A549 (cell line): ENCODE results near the gene UBB. TPM values are rescaled to one million over a fixed set of nuclear protein-coding genes. Genes with fewer than 3 reads are reported as not detected.

Experiments used
- ATAC-seq, 2 experiments: fragments of 200-7000 bp in 1 of 2; fragments of >200 bp in 1 of 2; cut with Nextera tagmentation in 1 of 2; cut with Tn5 transposase in 1 of 2; 3 replicates each; pipeline versions ENCODE4 v1.8.0 to v1.9.1; 2018 to 2020; ENCODE audit warnings: mild to moderate bottlenecking in 1 of 2, moderate library complexity in 1 of 2
- CTCF ChIA-PET: fragments of 300-600 bp; sonication (Branson Sonifier 250); formaldehyde crosslinking; extraction: SDS; loops from one replicate; lab custom pipeline; 2021; ENCODE audit warnings: antibody characterized with exemption, inconsistent platforms; lab: Yijun Ruan, JAX
- POLR2A ChIA-PET: fragments of 350-600 bp; formaldehyde crosslinking; extraction: SDS; loops from one replicate; lab custom pipeline; 2021; ENCODE audit warnings: antibody characterized with exemption, inconsistent platforms; lab: Yijun Ruan, JAX
- DNase-seq, 2 experiments: peaks; one replicate each; pipeline versions ENCODE4 v3.0.0 to v3.0.0-alpha.2; 2011 to 2016; ENCODE audit warnings: low read depth in 1 of 2, low spot score in 1 of 2
- FAIRE-seq: peaks from 2 replicates; lab custom pipeline; 2011; peaks lifted over from hg19 to GRCh38; lab: Jason Lieb, UNC
- H3K27ac ChIP-seq, 2 experiments: fragments of >200 bp; sonication (Bioruptor Twin); formaldehyde crosslinking; 3 replicates each; pipeline ENCODE4 v1.5.1; 2016 to 2017
- H3K4me1 ChIP-seq: fragments of >200 bp; sonication (Bioruptor Twin); formaldehyde crosslinking; 3 replicates; pipeline ENCODE4 v1.6.1; 2016
- H3K4me2 ChIP-seq: fragments of >200 bp; sonication (Bioruptor Twin); formaldehyde crosslinking; 3 replicates; pipeline ENCODE4 v1.6.1; 2016
- H3K4me3 ChIP-seq: fragments of >200 bp; sonication (Bioruptor Twin); formaldehyde crosslinking; 3 replicates; pipeline ENCODE4 v1.5.1; 2016
- H3K9me3 ChIP-seq: fragments of >200 bp; sonication (Bioruptor Twin); formaldehyde crosslinking; 3 replicates; pipeline ENCODE4 v1.6.1; 2016
- ATOH8 ChIP-seq: fragments of 250-450 bp; sonication (Bioruptor Pico); IDR thresholded peaks from 2 replicates; pipeline ENCODE4 v1.5.0; 2020; ENCODE audit warnings: low read depth, mild to moderate bottlenecking, moderate library complexity
- BHLHE40 ChIP-seq: IDR thresholded peaks from 2 replicates; pipeline ENCODE4 v1.6.1; 2012; ENCODE audit warnings: low read depth, low read length, inconsistent platforms
- CEBPB ChIP-seq, 2 experiments: fragments of >200 bp in 1 of 2; sonication (Bioruptor Twin) in 1 of 2; formaldehyde crosslinking in 1 of 2; IDR thresholded peaks; 2 replicates each; pipeline ENCODE4 v1.6.1; 2012 to 2016
- CHD4 ChIP-seq: fragments of 200-600 bp; sonication (generic); IDR thresholded peaks from 2 replicates; pipeline ENCODE4 v1.6.1; 2016; ENCODE audit warnings: antibody characterized with exemption, mild to moderate bottlenecking, borderline replicate concordance
- EHMT2 ChIP-seq: fragments of 200-600 bp; sonication (generic); IDR thresholded peaks from 2 replicates; pipeline ENCODE4 v1.6.1; 2016; ENCODE audit warnings: antibody characterized with exemption, low read depth, mild to moderate bottlenecking, moderate library complexity
- EP300 ChIP-seq, 2 experiments: fragments of >200 bp; sonication (Bioruptor Twin); formaldehyde crosslinking; IDR thresholded peaks; 2 replicates in 1 of 2; 3 replicates in 1 of 2; pipeline ENCODE4 v1.6.1; 2016 to 2017
- FOXS1 ChIP-seq: fragments of 250-450 bp; sonication (Bioruptor Pico); IDR thresholded peaks from 2 replicates; pipeline ENCODE4 v1.5.0; 2020; ENCODE audit warnings: mild to moderate bottlenecking, moderate library complexity
- GATA3 ChIP-seq: IDR thresholded peaks from 2 replicates; pipeline ENCODE4 v1.6.1; 2012; ENCODE audit warnings: borderline replicate concordance
- HDAC2 ChIP-seq: fragments of 200-600 bp; sonication (generic); IDR thresholded peaks from 2 replicates; pipeline ENCODE4 v1.6.1; 2016
- HOXA7 ChIP-seq: fragments of 250-450 bp; sonication (Bioruptor Pico); IDR thresholded peaks from 2 replicates; pipeline ENCODE4 v1.5.0; 2020; ENCODE audit warnings: mild to moderate bottlenecking, moderate library complexity
- HOXB13 ChIP-seq: fragments of 250-450 bp; sonication (Bioruptor Pico); IDR thresholded peaks from 2 replicates; pipeline ENCODE4 v1.5.0; 2020; ENCODE audit warnings: low read depth, mild to moderate bottlenecking, moderate library complexity
- KDM1A ChIP-seq: fragments of 200-600 bp; sonication (generic); IDR thresholded peaks from 2 replicates; pipeline ENCODE4 v1.6.1; 2016; ENCODE audit warnings: low read depth, mild to moderate bottlenecking
- KDM5A ChIP-seq: fragments of 200-600 bp; sonication (generic); IDR thresholded peaks from 2 replicates; pipeline ENCODE4 v1.6.1; 2016; ENCODE audit warnings: antibody characterized with exemption, mild to moderate bottlenecking
- NPAS2 ChIP-seq: fragments of 250-450 bp; sonication (Bioruptor Pico); IDR thresholded peaks from 2 replicates; pipeline ENCODE4 v1.8.0; 2022; ENCODE audit warnings: mild to moderate bottlenecking, moderate library complexity, borderline replicate concordance
- POLR2AphosphoS2 ChIP-seq: conservative IDR thresholded peaks from 2 replicates; pipeline ENCODE4 v1.6.1; 2012; ENCODE audit warnings: low read length, improper control_type of control experiment, inconsistent platforms
- RAD21 ChIP-seq, 2 experiments: fragments of >200 bp in 1 of 2; sonication (Bioruptor Twin) in 1 of 2; formaldehyde crosslinking in 1 of 2; IDR thresholded peaks in 1 of 2; conservative IDR thresholded peaks in 1 of 2; 2 replicates in 1 of 2; 3 replicates in 1 of 2; pipeline ENCODE4 v1.6.1; 2012 to 2018; ENCODE audit warnings: inconsistent platforms in 1 of 2
- RARB ChIP-seq: fragments of 250-450 bp; sonication (Bioruptor Pico); IDR thresholded peaks from 2 replicates; pipeline ENCODE4 v1.8.0; 2021; ENCODE audit warnings: mild to moderate bottlenecking, moderate library complexity
- RCOR1 ChIP-seq: fragments of 150-350 bp; IDR thresholded peaks from 2 replicates; pipeline ENCODE4 v1.6.1; 2014; ENCODE audit warnings: antibody characterized with exemption, low read length, low read depth
- REST ChIP-seq: fragments of 200-600 bp; sonication (generic); IDR thresholded peaks from 2 replicates; pipeline ENCODE4 v1.6.1; 2016; ENCODE audit warnings: antibody characterized with exemption, mild to moderate bottlenecking, moderate library complexity
- ZFP36 ChIP-seq: fragments of 450-650 bp; IDR thresholded peaks from 2 replicates; pipeline ENCODE4 v1.6.1; 2014; ENCODE audit warnings: borderline replicate concordance; ENCODE audit not compliant: partially characterized antibody
- WGBS: methylation state at CpG from one replicate; pipeline ENCODE4 v1.1.6; 2017; ENCODE audit errors: missing lambda C conversion rate; 5-methylcytosine and 5-hydroxymethylcytosine counted together
- polyA plus RNA-seq, 4 experiments: library from polyadenylated mRNA; depleted of rRNA in 3 of 4; stranded (reverse); fragments of >200 nt; fragmentation: RNase III in 1 of 4; extraction: RNeasy Plus Mini Kit Qiagen cat#74134 plus additional on column Dnase treatment in 1 of 4; gene quantifications; 2 replicates in 3 of 4; 3 replicates in 1 of 4; pipeline ENCODE4 v1.2.3, GENCODE V29; 2011 to 2017
- TF ChIP-seq, protein P1 (sequence below): fragments of >200 bp; sonication (Bioruptor Twin); formaldehyde crosslinking; IDR thresholded peaks from 3 replicates; pipeline ENCODE4 v1.6.1; 2016
- TF ChIP-seq, protein P2 (sequence below): IDR thresholded peaks from 2 replicates; pipeline ENCODE4 v1.6.1; 2012

Gene UBB
- polyA plus RNA-seq, 2 of the 4 experiments (the other 2 are of a cell fraction): 2,404 to 2,851 TPM

GRCh38 chr17:16425698-16426659 is 45.1 kb downstream of the UBB start:
- CTCF ChIA-PET: interaction anchor here (0.9 to 6.1 kb wide), 6 partner anchors 9 to 96 kb away, joined by 4 to 69 read pairs (median 18); partner anchors contain the start of gene TRPV2
- 84% methylated on average over 20 of the region's 20 CpGs for whole genome bisulfite sequencing
- DNase-seq: no peak
- no peak for TF ChIP-seq CEBPB (IDR thresholded peaks at IDR 0.05)
- no peak for TF ChIP-seq FOXS1 (CRISPR knock-in tag)
- TF ChIP-seq RCOR1: no peak
- no peak for TF ChIP-seq HDAC2
- no peak for TF ChIP-seq RAD21 (conservative IDR thresholded peaks at IDR 0.05 in 1 of 2, IDR thresholded peaks at IDR 0.05 in 1 of 2)
- TF ChIP-seq HOXA7: no peak
- TF ChIP-seq, protein P1, sequence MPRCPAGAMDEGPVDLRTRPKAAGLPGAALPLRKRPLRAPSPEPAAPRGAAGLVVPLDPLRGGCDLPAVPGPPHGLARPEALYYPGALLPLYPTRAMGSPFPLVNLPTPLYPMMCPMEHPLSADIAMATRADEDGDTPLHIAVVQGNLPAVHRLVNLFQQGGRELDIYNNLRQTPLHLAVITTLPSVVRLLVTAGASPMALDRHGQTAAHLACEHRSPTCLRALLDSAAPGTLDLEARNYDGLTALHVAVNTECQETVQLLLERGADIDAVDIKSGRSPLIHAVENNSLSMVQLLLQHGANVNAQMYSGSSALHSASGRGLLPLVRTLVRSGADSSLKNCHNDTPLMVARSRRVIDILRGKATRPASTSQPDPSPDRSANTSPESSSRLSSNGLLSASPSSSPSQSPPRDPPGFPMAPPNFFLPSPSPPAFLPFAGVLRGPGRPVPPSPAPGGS: no peak
- no peak for TF ChIP-seq RARB (CRISPR knock-in tag)
- TF ChIP-seq KDM5A: no peak
- TF ChIP-seq HOXB13 (CRISPR knock-in tag): no peak
- TF ChIP-seq POLR2AphosphoS2: no peak
- no peak for TF ChIP-seq NPAS2 (CRISPR knock-in tag)
- TF ChIP-seq KDM1A: no peak
- TF ChIP-seq, all 56 proteins: peak for 0
- 0 out of 3 replicates have a peak, but pooled peaks cover 3% of the 10 kb centered on the region for H3K4me1 ChIP-seq
- ATAC-seq (no peak), FAIRE-seq (no peak)
- POLR2A ChIA-PET: interaction anchor here (1.4 kb wide), 1 partner anchor 13 kb away, joined by 4 read pairs; no protein-coding TSS in a partner anchor
- no peak overlapping the region for H3K4me2 ChIP-seq
- no peak overlapping the region for H3K4me3 ChIP-seq
- H3K9me3 ChIP-seq: no peaks in the 10 kb centered on the region
- H3K27ac ChIP-seq: no peak overlapping the region

- ChIA-PET CTCF (interaction anchor here (0.5 to 6.1 kb wide), 15 partner anchors 11 to 211 kb away, joined by 3 to 69 read pairs (median 6); partner anchors contain the start of gene TRPV2), POLR2A (interaction anchor here (4.5 kb wide), 1 partner anchor 11 kb away, joined by 43 read pairs; no protein-coding TSS in a partner anchor)
- Histone ChIP-seq H3K4me2 (no peak overlapping the region), H3K4me3 (no peak overlapping the region), H3K4me1 (0 out of 3 replicates have a peak, but pooled peaks cover 3% of the 10 kb centered on the region), H3K27ac (no peak overlapping the region), H3K9me3 (no peaks in the 10 kb centered on the region)
- DNase-seq: no peak
- FAIRE-seq: no peak
- TF ChIP-seq ZFP36 (peak; percentile 41), CHD4 (no peak)
- WGBS: 74% methylated on average over 3 of the region's 3 CpGs
- no peak for ATAC-seq
Observed at GRCh38 chr17:16427020-16427419, 46.1 kb downstream of the UBB start.

GRCh38 chr17:16428098-16428882 is 47.4 kb downstream of the UBB start:
- peak; percentile 83 to 93 for DNase-seq
- ChIA-PET POLR2A (interaction anchor here (1.0 to 4.5 kb wide), 5 partner anchors 10 to 47 kb away, joined by 3 to 43 read pairs (median 7); partner anchors contain the start of genes TRPV2 and UBB), CTCF (interaction anchor here (0.5 to 6.1 kb wide), 20 partner anchors 10 to 395 kb away, joined by 3 to 69 read pairs (median 4); partner anchors contain the start of gene TRPV2)
- 0 out of 3 replicates have a peak, but pooled peaks cover 3% of the 10 kb centered on the region for H3K4me1 ChIP-seq
- H3K27ac ChIP-seq: peak overlapping the region; percentile 50 to 70; a peak in 5 of 6 replicates
- H3K4me3 ChIP-seq: no peak overlapping the region
- ATAC-seq: peak; percentile 83 to 96
- H3K9me3 ChIP-seq: no peaks in the 10 kb centered on the region
- 0 out of 3 replicates have a peak overlapping the region, but pooled peaks have one; percentile 15 for H3K4me2 ChIP-seq
- peak; percentile 68 for FAIRE-seq
- 58% methylated on average over 15 of the region's 15 CpGs for WGBS
- TF ChIP-seq ATOH8 (CRISPR knock-in tag) (no peak), REST (no peak), ZFP36 (no peak), EHMT2 (no peak), EP300 (IDR thresholded peaks at IDR 0.05) (no peak), BHLHE40 (no peak), GATA3 (no peak), KDM1A (no peak)
- TF ChIP-seq, protein P2, sequence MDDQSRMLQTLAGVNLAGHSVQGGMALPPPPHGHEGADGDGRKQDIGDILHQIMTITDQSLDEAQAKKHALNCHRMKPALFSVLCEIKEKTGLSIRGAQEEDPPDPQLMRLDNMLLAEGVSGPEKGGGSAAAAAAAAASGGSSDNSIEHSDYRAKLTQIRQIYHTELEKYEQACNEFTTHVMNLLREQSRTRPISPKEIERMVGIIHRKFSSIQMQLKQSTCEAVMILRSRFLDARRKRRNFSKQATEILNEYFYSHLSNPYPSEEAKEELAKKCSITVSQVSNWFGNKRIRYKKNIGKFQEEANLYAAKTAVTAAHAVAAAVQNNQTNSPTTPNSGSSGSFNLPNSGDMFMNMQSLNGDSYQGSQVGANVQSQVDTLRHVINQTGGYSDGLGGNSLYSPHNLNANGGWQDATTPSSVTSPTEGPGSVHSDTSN: no peak
